Endodermal cell (in vitro differentiated cells): Measurements from ENCODE around the gene CELF4. TPM values are rescaled to one million over a fixed set of nuclear protein-coding genes. Genes with fewer than 3 reads are reported as not detected.

ENCODE experiments used
- DNase-seq: peaks from one replicate; pipeline ENCODE4 v3.0.0-alpha.2; 2017
- H3K27ac ChIP-seq: 2 replicates; pipeline ENCODE4 v1.5.1; 2013; ENCODE audit warnings: mild to moderate bottlenecking, low read depth, low read length, moderate library complexity
- H3K27me3 ChIP-seq: 2 replicates; pipeline ENCODE4 v1.6.1; 2013; ENCODE audit warnings: mild to moderate bottlenecking, low read length, moderate library complexity; ENCODE audit not compliant: insufficient read depth, control insufficient read depth, poor library complexity, severe bottlenecking
- H3K36me3 ChIP-seq: 2 replicates; pipeline ENCODE4 v1.7.0; 2013; ENCODE audit warnings: mild to moderate bottlenecking, low read length, moderate library complexity; ENCODE audit not compliant: control insufficient read depth, insufficient read depth
- H3K4me1 ChIP-seq: one replicate; pipeline ENCODE4 v1.7.0; 2013; ENCODE audit warnings: low read length; ENCODE audit not compliant: control insufficient read depth, insufficient read depth
- H3K4me3 ChIP-seq: 2 replicates; pipeline ENCODE4 v1.5.1; 2013; ENCODE audit warnings: mild to moderate bottlenecking, low read length, moderate library complexity
- H3K9ac ChIP-seq: 2 replicates; pipeline ENCODE4 v1.6.1; 2013; ENCODE audit warnings: mild to moderate bottlenecking, low read length, moderate library complexity; ENCODE audit not compliant: poor library complexity, severe bottlenecking; ENCODE audit errors: extremely low read depth
- H3K9me3 ChIP-seq: 2 replicates; pipeline ENCODE4 v1.6.1; 2013; ENCODE audit warnings: mild to moderate bottlenecking, low read length, moderate library complexity; ENCODE audit not compliant: control insufficient read depth
- H3K27ac Mint-ChIP-seq: 2 replicates; pipeline ENCODE4 v1.8.0; 2020; ENCODE audit warnings: mixed read lengths
- H3K27me3 Mint-ChIP-seq: 2 replicates; pipeline ENCODE4 v1.8.0; 2021; ENCODE audit warnings: mild to moderate bottlenecking, mixed read lengths; ENCODE audit not compliant: insufficient read depth
- H3K36me3 Mint-ChIP-seq: 2 replicates; pipeline ENCODE4 v1.8.0; 2020; ENCODE audit warnings: low read depth, mixed read lengths
- H3K4me1 Mint-ChIP-seq: 2 replicates; pipeline ENCODE4 v1.8.0; 2020; ENCODE audit warnings: mixed read lengths
- H3K4me3 Mint-ChIP-seq: 2 replicates; pipeline ENCODE4 v1.8.0; 2020; ENCODE audit warnings: mild to moderate bottlenecking, moderate library complexity, mixed read lengths
- H3K9me3 Mint-ChIP-seq: 2 replicates; pipeline ENCODE4 v1.8.0; 2020; ENCODE audit warnings: mild to moderate bottlenecking, mixed read lengths
- CTCF ChIP-seq: fragments of 200-600 bp; sonication (generic); conservative IDR thresholded peaks from 2 replicates; pipeline ENCODE4 v1.5.0; 2021; ENCODE audit warnings: antibody characterized with exemption, mild to moderate bottlenecking
- WGBS, 2 experiments: methylation state at CpG; one replicate each; pipeline versions ENCODE4 v1.1.5 to v1.1.7; 2013; ENCODE audit warnings: missing lambda C conversion rate in 2 of 2, mixed read lengths in 1 of 2; ENCODE audit not compliant: insufficient coverage in 1 of 2, insufficient read length in 1 of 2; 5-methylcytosine and 5-hydroxymethylcytosine counted together
- total RNA-seq, 2 donors: library from RNA; stranded (reverse); fragmentation: NEBNext Ultra II Directional in 1 of 2; extraction: Animal tissue kit (Norgen Biotek cat#: 25700) in 1 of 2; gene quantifications; 2 replicates in 1 of 2; 3 replicates in 1 of 2; pipeline ENCODE4 v1.2.1, GENCODE V29; 2021

Gene CELF4
- total RNA-seq, 2 donors from 2014 or later, result 5.7 to 6.7 TPM

GRCh38 chr18:37351110-37351509 is 214.5 kb downstream of the CELF4 start:
- Histone ChIP-seq H3K27me3 (no peaks in the 10 kb centered on the region), H3K9ac (no peak overlapping the region), H3K4me3 (no peak overlapping the region), H3K36me3 (no peaks in the 10 kb centered on the region), H3K27ac (no peak overlapping the region), H3K4me1 (no peaks in the 10 kb centered on the region), H3K9me3 (no peaks in the 10 kb centered on the region)
- H3K4me1 Mint-ChIP-seq, result no peaks in the 10 kb centered on the region
- DNase-seq, result no peak
- WGBS, 2 experiments, result 87 to 100% methylated on average over 4 to 9 of the region's 9 CpGs
- H3K36me3 Mint-ChIP-seq, result no peaks in the 10 kb centered on the region
- peaks cover 10% of the 10 kb centered on the region for H3K27me3 Mint-ChIP-seq
- no peak overlapping the region for H3K27ac Mint-ChIP-seq
- TF ChIP-seq CTCF, result no peak
- H3K9me3 Mint-ChIP-seq, result no peaks in the 10 kb centered on the region
- no peak overlapping the region for H3K4me3 Mint-ChIP-seq

DNA sequence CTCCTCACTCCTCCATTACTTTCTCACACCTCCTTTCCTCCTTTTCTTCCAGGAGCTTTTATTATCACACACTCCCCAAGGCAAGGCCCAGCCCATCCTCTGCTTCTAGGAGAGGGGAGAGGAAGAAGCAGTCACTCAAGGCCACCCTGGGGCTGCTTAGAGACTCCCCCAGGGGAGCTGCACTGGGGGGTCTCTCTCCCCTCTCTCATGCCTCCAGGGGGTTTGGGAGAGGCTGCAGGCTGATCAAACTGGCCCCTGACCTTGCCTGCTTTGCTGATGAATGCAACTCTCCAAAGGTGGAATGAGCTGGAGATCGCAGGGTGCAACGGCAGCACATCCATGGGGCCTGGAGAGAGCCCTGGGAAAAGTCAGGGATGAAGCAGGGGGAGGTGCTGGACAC is 216.9 kb downstream of the CELF4 start:
- Histone ChIP-seq H3K9ac (no peak overlapping the region), H3K4me3 (no peak overlapping the region), H3K9me3 (no peaks in the 10 kb centered on the region), H3K27me3 (peaks cover 4% of the 10 kb centered on the region), H3K27ac (no peak overlapping the region), H3K4me1 (no peaks in the 10 kb centered on the region), H3K36me3 (no peaks in the 10 kb centered on the region)
- no peak overlapping the region for H3K4me3 Mint-ChIP-seq
- no peaks in the 10 kb centered on the region for H3K9me3 Mint-ChIP-seq
- DNase-seq, result no peak
- no peaks in the 10 kb centered on the region for H3K36me3 Mint-ChIP-seq
- no peak overlapping the region for H3K27ac Mint-ChIP-seq
- WGBS, 2 experiments, result 83 to 92% methylated on average over 1 to 2 of the region's 2 CpGs
- H3K27me3 Mint-ChIP-seq, result peaks cover 15% of the 10 kb centered on the region
- no peak for TF ChIP-seq CTCF
- no peaks in the 10 kb centered on the region for H3K4me1 Mint-ChIP-seq

DNA sequence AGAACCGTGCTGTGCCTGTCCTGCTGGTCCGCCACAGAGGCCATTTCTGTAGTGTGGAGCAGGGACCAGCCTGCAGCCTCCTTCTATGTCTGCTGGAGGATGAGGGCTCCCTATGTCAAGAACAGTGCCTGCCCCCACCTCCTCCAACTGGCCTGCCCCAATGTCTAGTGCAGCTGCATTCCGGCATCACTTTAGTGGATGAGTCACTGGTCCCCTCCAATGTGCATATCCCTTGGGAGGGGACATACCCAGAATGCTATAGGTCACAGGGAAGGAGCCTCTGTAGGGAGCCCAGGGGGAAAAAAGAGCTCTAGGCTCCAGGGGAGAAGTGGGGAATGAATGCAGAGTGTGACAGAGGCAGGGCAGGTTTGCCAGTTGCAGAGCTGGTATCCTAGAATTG is 219.6 kb downstream of the CELF4 start:
- Mint-ChIP-seq H3K27me3 (peaks cover 18% of the 10 kb centered on the region), H3K27ac (no peak overlapping the region), H3K4me3 (no peak overlapping the region), H3K36me3 (no peaks in the 10 kb centered on the region), H3K9me3 (no peaks in the 10 kb centered on the region), H3K4me1 (peaks cover 2% of the 10 kb centered on the region)
- peak; percentile 75 for DNase-seq
- Histone ChIP-seq H3K36me3 (no peaks in the 10 kb centered on the region), H3K9ac (no peak overlapping the region), H3K27ac (no peak overlapping the region), H3K9me3 (no peaks in the 10 kb centered on the region), H3K4me1 (no peaks in the 10 kb centered on the region), H3K27me3 (peaks cover 6% of the 10 kb centered on the region), H3K4me3 (no peak overlapping the region)
- 73 to 82% methylated on average over 2 to 3 of the region's 3 CpGs for WGBS, 2 experiments
- no peak for TF ChIP-seq CTCF
